K562 (cell line): ENCODE data around the gene BLM. TPM values are rescaled to one million over a fixed set of nuclear protein-coding genes. Genes with fewer than 3 reads are reported as not detected.

ENCODE experiments used
- ATAC-seq: fragments of 200-7000 bp; cut with Tn5 transposase; 3 replicates; pipeline ENCODE4 v1.9.1; 2020; ENCODE audit warnings: moderate library complexity
- BruUV-seq: library from RNA; stranded (reverse); fragments of 400-500 nt; replicated peaks from 2 replicates; lab custom pipeline; 2021; lab: Mats Ljungman, UMichigan
- CTCF ChIA-PET: fragments of 300-600 bp; formaldehyde crosslinking; extraction: SDS; loops from one replicate; lab custom pipeline; 2021; ENCODE audit warnings: low intra/inter-chr PET ratio; lab: Yijun Ruan, JAX
- POLR2A ChIA-PET: fragments of 300-600, 350-650 bp; sonication (Branson Sonifier 250); formaldehyde crosslinking; extraction: SDS; loops from one replicate; lab custom pipeline; 2021; ENCODE audit warnings: antibody characterized with exemption, inconsistent platforms; lab: Yijun Ruan, JAX
- DNase-seq, 4 experiments: peaks; one replicate each; pipeline versions ENCODE4 v3.0.0 to v3.0.0-alpha.2; 2011 to 2018; ENCODE audit warnings: low spot score in 3 of 4, mixed read lengths in 3 of 4; ENCODE audit errors: extremely low read depth in 1 of 4
- FAIRE-seq: peaks from 2 replicates; lab custom pipeline; 2011; peaks lifted over from hg19 to GRCh38; lab: Jason Lieb, UNC
- H2AFZ ChIP-seq: 2 replicates; pipeline ENCODE4 v1.6.0; 2011; ENCODE audit warnings: low read depth, low read length, control low read depth, inconsistent platforms
- H3K27ac ChIP-seq: fragments of 200-600 bp; 3 replicates; pipeline ENCODE4 v1.8.0; 2011; ENCODE audit warnings: low read depth, mild to moderate bottlenecking, control low read depth, inconsistent platforms, low read length, moderate library complexity, mixed read lengths; ENCODE audit errors: extremely low read depth
- H3K27me3 ChIP-seq, 2 experiments: fragments of 300-600 bp in 1 of 2; 2 replicates in 1 of 2; 3 replicates in 1 of 2; pipeline versions ENCODE4 v1.6.0 to v1.8.0; 2011; ENCODE audit warnings: inconsistent platforms in 2 of 2, low read length in 2 of 2, mild to moderate bottlenecking in 1 of 2, mixed read lengths in 1 of 2, moderate library complexity in 1 of 2; ENCODE audit not compliant: control insufficient read depth in 2 of 2, insufficient read depth in 2 of 2
- H3K36me3 ChIP-seq: fragments of 300-600 bp; 3 replicates; pipeline ENCODE4 v1.8.0; 2011; ENCODE audit warnings: mild to moderate bottlenecking, low read length, inconsistent platforms; ENCODE audit not compliant: control insufficient read depth, insufficient read depth
- H3K4me1 ChIP-seq, 2 experiments: fragments of 200-600 bp in 1 of 2; replicated peaks in 1 of 2; 2 replicates in 1 of 2; 3 replicates in 1 of 2; pipeline versions ENCODE4 v1.5.1 to v1.8.0; 2011; ENCODE audit warnings: inconsistent platforms in 2 of 2, low read length in 2 of 2, mild to moderate bottlenecking in 1 of 2, mixed read lengths in 1 of 2, moderate library complexity in 1 of 2; ENCODE audit not compliant: control insufficient read depth in 2 of 2, insufficient read depth in 2 of 2
- H3K4me2 ChIP-seq: 2 replicates; pipeline ENCODE4 v1.6.1; 2011; ENCODE audit warnings: low read length, control low read depth, inconsistent platforms, mixed read lengths; ENCODE audit not compliant: insufficient read depth
- H3K4me3 ChIP-seq: fragments of 200-600 bp; sonication (generic), shearing (Covaris generic); 2 replicates; pipeline ENCODE4 v1.5.1; 2016; ENCODE audit warnings: control low read depth, inconsistent platforms
- H3K79me2 ChIP-seq: fragments of 200-600 bp; 3 replicates; pipeline ENCODE4 v1.8.0; 2011; ENCODE audit warnings: low read length, inconsistent platforms; ENCODE audit not compliant: control insufficient read depth, insufficient read depth
- H3K9ac ChIP-seq, 2 experiments: 2 replicates each; pipeline versions ENCODE4 v1.6.0 to v1.6.1; 2011; ENCODE audit warnings: low read depth in 2 of 2, low read length in 2 of 2, control low read depth in 1 of 2, inconsistent platforms in 1 of 2, mild to moderate bottlenecking in 1 of 2, mixed read lengths in 1 of 2; ENCODE audit not compliant: insufficient read depth in 1 of 2
- H3K9me1 ChIP-seq: one replicate; pipeline ENCODE4 v1.6.0; 2011; ENCODE audit warnings: inconsistent platforms, mild to moderate bottlenecking, low read length, moderate library complexity; ENCODE audit not compliant: control insufficient read depth, insufficient read depth
- H3K9me3 ChIP-seq: replicated peaks from 2 replicates; pipeline ENCODE4 v1.5.1; 2011; ENCODE audit warnings: low read depth, low read length, inconsistent platforms; ENCODE audit not compliant: control insufficient read depth, insufficient read depth
- H4K20me1 ChIP-seq: replicated peaks from 2 replicates; pipeline ENCODE4 v1.6.1; 2011; ENCODE audit warnings: low read length, inconsistent platforms, mixed read lengths; ENCODE audit not compliant: control insufficient read depth, insufficient read depth
- ARID4B ChIP-seq: sonication (generic); formaldehyde crosslinking; IDR thresholded peaks from 2 replicates; pipeline ENCODE4 v1.8.0; 2022; ENCODE audit warnings: mild to moderate bottlenecking, missing genetic modification reagents
- CREM ChIP-seq: IDR thresholded peaks from 2 replicates; pipeline ENCODE4 v1.6.1; 2014; ENCODE audit warnings: antibody characterized with exemption, low read depth
- FOXA3 ChIP-seq, 2 experiments: fragments of 450-650 bp in 1 of 2; sonication (generic) in 1 of 2; formaldehyde crosslinking; IDR thresholded peaks in 1 of 2; conservative IDR thresholded peaks in 1 of 2; 2 replicates each; pipeline versions ENCODE4 v1.4.0 to v1.8.0; 2020 to 2022; ENCODE audit warnings: mild to moderate bottlenecking in 2 of 2, missing genetic modification reagents in 1 of 2
- PHF20 ChIP-seq: fragments of 450-650 bp; IDR thresholded peaks from 2 replicates; pipeline ENCODE4 v1.6.1; 2018; ENCODE audit not compliant: partially characterized antibody
- ZBTB43 ChIP-seq: sonication (generic); formaldehyde crosslinking; IDR thresholded peaks from 2 replicates; pipeline ENCODE4 v1.8.0; 2023; ENCODE audit warnings: mild to moderate bottlenecking, missing genetic modification reagents
- WGBS: fragments of 100-300 bp; shearing (Covaris generic); methylation state at CpG from one replicate; pipeline ENCODE4 v1.1.6; 2016; ENCODE audit warnings: low coverage, mixed read lengths; ENCODE audit not compliant: insufficient coverage; ENCODE audit errors: missing lambda C conversion rate; 5-methylcytosine and 5-hydroxymethylcytosine counted together
- in situ Hi-C: fragments of 300-500 bp; cut with MboI; formaldehyde crosslinking; loops from 4 replicates; pipeline ENCODE4 v1.15.0; 2018; ENCODE audit warnings: inconsistent platforms, mixed read lengths
- intact Hi-C: fragments of 100-400 bp; cut with micrococcal nuclease; formaldehyde crosslinking; loops from 2 replicates; pipeline ENCODE4 v1.14.2; 2022
- polyA plus RNA-seq, 8 experiments: library from polyadenylated mRNA; depleted of rRNA in 4 of 8; stranded (reverse) in 5 of 8; unstranded in 3 of 8; fragments of >200 nt; fragmentation: Nextera tagmentation in 2 of 8; fragmentation: Illumina TruSeq in 1 of 8; extraction: Ambion mirVana in 2 of 8; extraction: Trizol in 1 of 8; gene quantifications; 2 replicates each; pipeline versions ENCODE4 v1.2.1 to v1.2.3, GENCODE V29; 2011 to 2014; ENCODE audit warnings: inconsistent platforms in 1 of 8, missing spikeins in 1 of 8
- total RNA-seq, 7 experiments: library from RNA; depleted of rRNA in 6 of 7; stranded (reverse); fragments of >200 nt in 6 of 7; fragmentation: Illumina TruSeq in 2 of 7; extraction: Trizol in 2 of 7; gene quantifications; 2 replicates each; pipeline versions ENCODE4 v1.2.1 to v1.2.3, GENCODE V29; 2011 to 2021; ENCODE audit warnings: low replicate concordance in 1 of 7
- TF ChIP-seq, protein P1 (sequence below): fragments of 250-450 bp; sonication (Bioruptor Pico); IDR thresholded peaks from 2 replicates; pipeline ENCODE4 v1.8.0; 2022; ENCODE audit warnings: inconsistent platforms, mild to moderate bottlenecking, moderate library complexity, borderline replicate concordance
- TF ChIP-seq, protein P2 (sequence below): fragments of 200-800 bp; sonication (Bioruptor generic); IDR thresholded peaks from 2 replicates; pipeline ENCODE4 v1.6.1; 2017; ENCODE audit warnings: missing genetic modification characterization, missing compliant biosample characterization

Gene BLM
- total and polyA plus RNA-seq, 9 of the 15 experiments (the other 6 are each of a cell fraction or from before 2014, with no cell fraction given) = 21.0 to 56.0 (median 43.9) TPM

GRCh38 chr15:90812171-90812957 is 95.2 kb downstream of the BLM start:
- H3K9me1 ChIP-seq = no peaks in the 10 kb centered on the region
- no peaks in the 10 kb centered on the region for H3K79me2 ChIP-seq
- peaks cover 71% of the 10 kb centered on the region for H3K36me3 ChIP-seq
- no peak overlapping the region for H3K27ac ChIP-seq
- ATAC-seq = no peak
- FAIRE-seq = no peak
- H3K9ac ChIP-seq = no peak overlapping the region
- CTCF ChIA-PET = no interaction called here
- H2AFZ ChIP-seq = no peak overlapping the region
- WGBS = 82% methylated on average over 10 of the region's 10 CpGs
- no TSS peak for BruUV-seq
- no peak overlapping the region for H3K4me2 ChIP-seq
- in situ Hi-C loops = no loop called here
- POLR2A ChIA-PET = no interaction called here
- no peak for DNase-seq
- H3K9me3 ChIP-seq = no peaks in the 10 kb centered on the region
- intact Hi-C loops = loop anchor here (5.0 kb wide), 1 partner anchor 120 kb away; the partner anchor contains the start of gene HDDC3
- H3K27me3 ChIP-seq = no peaks in the 10 kb centered on the region
- H3K4me3 ChIP-seq = no peak overlapping the region
- H4K20me1 ChIP-seq = no peaks in the 10 kb centered on the region
- 0 out of 5 replicates have a peak, but pooled peaks cover 0 to 5% of the 10 kb centered on the region in 2 experiments for H3K4me1 ChIP-seq
- TF ChIP-seq CREM (no peak), FOXA3 (CRISPR knock-in tag; conservative IDR thresholded peaks at IDR 0.05 in 1 of 2, IDR thresholded peaks at IDR 0.05 in 1 of 2) (no peak), ZBTB43 (CRISPR knock-in tag) (no peak), PHF20 (no peak), ARID4B (CRISPR knock-in tag) (no peak)
- TF ChIP-seq, protein P1, sequence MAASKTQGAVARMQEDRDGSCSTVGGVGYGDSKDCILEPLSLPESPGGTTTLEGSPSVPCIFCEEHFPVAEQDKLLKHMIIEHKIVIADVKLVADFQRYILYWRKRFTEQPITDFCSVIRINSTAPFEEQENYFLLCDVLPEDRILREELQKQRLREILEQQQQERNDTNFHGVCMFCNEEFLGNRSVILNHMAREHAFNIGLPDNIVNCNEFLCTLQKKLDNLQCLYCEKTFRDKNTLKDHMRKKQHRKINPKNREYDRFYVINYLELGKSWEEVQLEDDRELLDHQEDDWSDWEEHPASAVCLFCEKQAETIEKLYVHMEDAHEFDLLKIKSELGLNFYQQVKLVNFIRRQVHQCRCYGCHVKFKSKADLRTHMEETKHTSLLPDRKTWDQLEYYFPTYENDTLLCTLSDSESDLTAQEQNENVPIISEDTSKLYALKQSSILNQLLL = no peak
- TF ChIP-seq, protein P2, sequence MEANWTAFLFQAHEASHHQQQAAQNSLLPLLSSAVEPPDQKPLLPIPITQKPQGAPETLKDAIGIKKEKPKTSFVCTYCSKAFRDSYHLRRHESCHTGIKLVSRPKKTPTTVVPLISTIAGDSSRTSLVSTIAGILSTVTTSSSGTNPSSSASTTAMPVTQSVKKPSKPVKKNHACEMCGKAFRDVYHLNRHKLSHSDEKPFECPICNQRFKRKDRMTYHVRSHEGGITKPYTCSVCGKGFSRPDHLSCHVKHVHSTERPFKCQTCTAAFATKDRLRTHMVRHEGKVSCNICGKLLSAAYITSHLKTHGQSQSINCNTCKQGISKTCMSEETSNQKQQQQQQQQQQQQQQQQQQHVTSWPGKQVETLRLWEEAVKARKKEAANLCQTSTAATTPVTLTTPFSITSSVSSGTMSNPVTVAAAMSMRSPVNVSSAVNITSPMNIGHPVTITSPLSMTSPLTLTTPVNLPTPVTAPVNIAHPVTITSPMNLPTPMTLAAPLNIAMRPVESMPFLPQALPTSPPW (CRISPR knock-in tag) = no peak
